K562 (cell line): ENCODE results near the gene TAAR1. TPM values are rescaled to one million over a fixed set of nuclear protein-coding genes. Genes with fewer than 3 reads are reported as not detected.

Source experiments
- ATAC-seq: fragments of 200-7000 bp; cut with Tn5 transposase; 3 replicates; pipeline ENCODE4 v1.9.1; 2020; ENCODE audit warnings: moderate library complexity
- BruUV-seq: library from RNA; stranded (reverse); fragments of 400-500 nt; replicated peaks from 2 replicates; lab custom pipeline; 2021; lab: Mats Ljungman, UMichigan
- CTCF ChIA-PET: fragments of 300-600 bp; formaldehyde crosslinking; extraction: SDS; loops from one replicate; lab custom pipeline; 2021; ENCODE audit warnings: low intra/inter-chr PET ratio; lab: Yijun Ruan, JAX
- POLR2A ChIA-PET: fragments of 300-600, 350-650 bp; sonication (Branson Sonifier 250); formaldehyde crosslinking; extraction: SDS; loops from one replicate; lab custom pipeline; 2021; ENCODE audit warnings: antibody characterized with exemption, inconsistent platforms; lab: Yijun Ruan, JAX
- DNase-seq, 4 experiments: peaks; one replicate each; pipeline versions ENCODE4 v3.0.0 to v3.0.0-alpha.2; 2011 to 2018; ENCODE audit warnings: low spot score in 3 of 4, mixed read lengths in 3 of 4; ENCODE audit errors: extremely low read depth in 1 of 4
- FAIRE-seq: peaks from 2 replicates; lab custom pipeline; 2011; peaks lifted over from hg19 to GRCh38; lab: Jason Lieb, UNC
- H2AFZ ChIP-seq: 2 replicates; pipeline ENCODE4 v1.6.0; 2011; ENCODE audit warnings: low read depth, low read length, control low read depth, inconsistent platforms
- H3K27ac ChIP-seq: fragments of 200-600 bp; 3 replicates; pipeline ENCODE4 v1.8.0; 2011; ENCODE audit warnings: low read depth, mild to moderate bottlenecking, control low read depth, inconsistent platforms, low read length, moderate library complexity, mixed read lengths; ENCODE audit errors: extremely low read depth
- H3K27me3 ChIP-seq, 2 experiments: fragments of 300-600 bp in 1 of 2; 2 replicates in 1 of 2; 3 replicates in 1 of 2; pipeline versions ENCODE4 v1.6.0 to v1.8.0; 2011; ENCODE audit warnings: inconsistent platforms in 2 of 2, low read length in 2 of 2, mild to moderate bottlenecking in 1 of 2, mixed read lengths in 1 of 2, moderate library complexity in 1 of 2; ENCODE audit not compliant: control insufficient read depth in 2 of 2, insufficient read depth in 2 of 2
- H3K36me3 ChIP-seq: fragments of 300-600 bp; 3 replicates; pipeline ENCODE4 v1.8.0; 2011; ENCODE audit warnings: mild to moderate bottlenecking, low read length, inconsistent platforms; ENCODE audit not compliant: control insufficient read depth, insufficient read depth
- H3K4me1 ChIP-seq, 2 experiments: fragments of 200-600 bp in 1 of 2; replicated peaks in 1 of 2; 2 replicates in 1 of 2; 3 replicates in 1 of 2; pipeline versions ENCODE4 v1.5.1 to v1.8.0; 2011; ENCODE audit warnings: inconsistent platforms in 2 of 2, low read length in 2 of 2, mild to moderate bottlenecking in 1 of 2, mixed read lengths in 1 of 2, moderate library complexity in 1 of 2; ENCODE audit not compliant: control insufficient read depth in 2 of 2, insufficient read depth in 2 of 2
- H3K4me2 ChIP-seq: 2 replicates; pipeline ENCODE4 v1.6.1; 2011; ENCODE audit warnings: low read length, control low read depth, inconsistent platforms, mixed read lengths; ENCODE audit not compliant: insufficient read depth
- H3K4me3 ChIP-seq: fragments of 200-600 bp; sonication (generic), shearing (Covaris generic); 2 replicates; pipeline ENCODE4 v1.5.1; 2016; ENCODE audit warnings: control low read depth, inconsistent platforms
- H3K79me2 ChIP-seq: fragments of 200-600 bp; 3 replicates; pipeline ENCODE4 v1.8.0; 2011; ENCODE audit warnings: low read length, inconsistent platforms; ENCODE audit not compliant: control insufficient read depth, insufficient read depth
- H3K9ac ChIP-seq, 2 experiments: 2 replicates each; pipeline versions ENCODE4 v1.6.0 to v1.6.1; 2011; ENCODE audit warnings: low read depth in 2 of 2, low read length in 2 of 2, control low read depth in 1 of 2, inconsistent platforms in 1 of 2, mild to moderate bottlenecking in 1 of 2, mixed read lengths in 1 of 2; ENCODE audit not compliant: insufficient read depth in 1 of 2
- H3K9me1 ChIP-seq: one replicate; pipeline ENCODE4 v1.6.0; 2011; ENCODE audit warnings: inconsistent platforms, mild to moderate bottlenecking, low read length, moderate library complexity; ENCODE audit not compliant: control insufficient read depth, insufficient read depth
- H3K9me3 ChIP-seq: replicated peaks from 2 replicates; pipeline ENCODE4 v1.5.1; 2011; ENCODE audit warnings: low read depth, low read length, inconsistent platforms; ENCODE audit not compliant: control insufficient read depth, insufficient read depth
- H4K20me1 ChIP-seq: replicated peaks from 2 replicates; pipeline ENCODE4 v1.6.1; 2011; ENCODE audit warnings: low read length, inconsistent platforms, mixed read lengths; ENCODE audit not compliant: control insufficient read depth, insufficient read depth
- ATF4 ChIP-seq: fragments of 450-650 bp; formaldehyde crosslinking; IDR thresholded peaks from 2 replicates; pipeline ENCODE4 v1.4.0; 2022; ENCODE audit warnings: mild to moderate bottlenecking, moderate library complexity
- CEBPB ChIP-seq: fragments of 450-650 bp; IDR thresholded peaks from 2 replicates; pipeline ENCODE4 v1.6.1; 2016; ENCODE audit warnings: missing genetic modification characterization, missing compliant biosample characterization
- CEBPG ChIP-seq, 3 experiments: fragments of 200-800 bp in 1 of 3; sonication (Bioruptor generic) in 1 of 3; sonication (generic) in 1 of 3; formaldehyde crosslinking in 1 of 3; IDR thresholded peaks in 2 of 3; conservative IDR thresholded peaks in 1 of 3; 2 replicates each; pipeline versions ENCODE4 v1.6.1 to v1.8.0; 2016 to 2022; ENCODE audit warnings: missing compliant biosample characterization in 2 of 3, missing genetic modification characterization in 2 of 3, mild to moderate bottlenecking in 1 of 3, missing genetic modification reagents in 1 of 3
- CREM ChIP-seq: IDR thresholded peaks from 2 replicates; pipeline ENCODE4 v1.6.1; 2014; ENCODE audit warnings: antibody characterized with exemption, low read depth
- ETV5 ChIP-seq: sonication (generic); formaldehyde crosslinking; IDR thresholded peaks from 2 replicates; pipeline ENCODE4 v1.4.0; 2020; ENCODE audit warnings: low read depth, mild to moderate bottlenecking, missing genetic modification reagents
- GATAD2B ChIP-seq: fragments of 450-650 bp; IDR thresholded peaks from 2 replicates; pipeline ENCODE4 v1.6.1; 2017; ENCODE audit warnings: mild to moderate bottlenecking, borderline replicate concordance
- TRIM24 ChIP-seq, 2 experiments: fragments of 450-650 bp; IDR thresholded peaks; 2 replicates each; pipeline ENCODE4 v1.6.1; 2016
- ZFP1 ChIP-seq: fragments of 450-650 bp; formaldehyde crosslinking; IDR thresholded peaks from 2 replicates; pipeline ENCODE4 v1.4.0; 2020; ENCODE audit warnings: mild to moderate bottlenecking, mixed read lengths
- ZFP30 ChIP-seq: fragments of 250-450 bp; sonication (Bioruptor Pico); IDR thresholded peaks from 2 replicates; pipeline ENCODE4 v1.8.0; 2022; ENCODE audit warnings: moderate library complexity, mild to moderate bottlenecking, inconsistent platforms, borderline replicate concordance
- ZFP36 ChIP-seq: fragments of 150-350 bp; IDR thresholded peaks from 2 replicates; pipeline ENCODE4 v1.6.1; 2018; ENCODE audit warnings: low read length, low read depth; ENCODE audit not compliant: partially characterized antibody
- ZNF696 ChIP-seq: fragments of 250-450 bp; sonication (Bioruptor Pico); conservative IDR thresholded peaks from 2 replicates; pipeline ENCODE4 v1.4.0; 2020; ENCODE audit warnings: mild to moderate bottlenecking, moderate library complexity
- WGBS: fragments of 100-300 bp; shearing (Covaris generic); methylation state at CpG from one replicate; pipeline ENCODE4 v1.1.6; 2016; ENCODE audit warnings: low coverage, mixed read lengths; ENCODE audit not compliant: insufficient coverage; ENCODE audit errors: missing lambda C conversion rate; 5-methylcytosine and 5-hydroxymethylcytosine counted together
- in situ Hi-C: fragments of 300-500 bp; cut with MboI; formaldehyde crosslinking; loops from 4 replicates; pipeline ENCODE4 v1.15.0; 2018; ENCODE audit warnings: inconsistent platforms, mixed read lengths
- intact Hi-C: fragments of 100-400 bp; cut with micrococcal nuclease; formaldehyde crosslinking; loops from 2 replicates; pipeline ENCODE4 v1.14.2; 2022
- polyA plus RNA-seq, 8 experiments: library from polyadenylated mRNA; depleted of rRNA in 4 of 8; stranded (reverse) in 5 of 8; unstranded in 3 of 8; fragments of >200 nt; fragmentation: Nextera tagmentation in 2 of 8; fragmentation: Illumina TruSeq in 1 of 8; extraction: Ambion mirVana in 2 of 8; extraction: Trizol in 1 of 8; gene quantifications; 2 replicates each; pipeline versions ENCODE4 v1.2.1 to v1.2.3, GENCODE V29; 2011 to 2014; ENCODE audit warnings: inconsistent platforms in 1 of 8, missing spikeins in 1 of 8
- total RNA-seq, 7 experiments: library from RNA; depleted of rRNA in 6 of 7; stranded (reverse); fragments of >200 nt in 6 of 7; fragmentation: Illumina TruSeq in 2 of 7; extraction: Trizol in 2 of 7; gene quantifications; 2 replicates each; pipeline versions ENCODE4 v1.2.1 to v1.2.3, GENCODE V29; 2011 to 2021; ENCODE audit warnings: low replicate concordance in 1 of 7
- TF ChIP-seq, protein P1 (sequence below), 2 experiments: fragments of 450-650 bp in 1 of 2; sonication (generic) in 1 of 2; formaldehyde crosslinking in 1 of 2; IDR thresholded peaks in 1 of 2; conservative IDR thresholded peaks in 1 of 2; 2 replicates each; pipeline versions ENCODE4 v1.6.1 to v1.8.1; 2016 to 2023; ENCODE audit warnings: mild to moderate bottlenecking in 2 of 2, moderate library complexity in 2 of 2, inconsistent platforms in 1 of 2, missing genetic modification reagents in 1 of 2
- TF ChIP-seq, protein P2 (sequence below): fragments of 250-450 bp; sonication (Bioruptor Pico); IDR thresholded peaks from 2 replicates; pipeline ENCODE4 v1.8.0; 2022; ENCODE audit warnings: inconsistent platforms, mild to moderate bottlenecking, moderate library complexity, borderline replicate concordance

Gene TAAR1
- total and polyA plus RNA-seq, 9 of the 15 experiments (the other 6 are each of a cell fraction or from before 2014, with no cell fraction given) = not detected

DNA sequence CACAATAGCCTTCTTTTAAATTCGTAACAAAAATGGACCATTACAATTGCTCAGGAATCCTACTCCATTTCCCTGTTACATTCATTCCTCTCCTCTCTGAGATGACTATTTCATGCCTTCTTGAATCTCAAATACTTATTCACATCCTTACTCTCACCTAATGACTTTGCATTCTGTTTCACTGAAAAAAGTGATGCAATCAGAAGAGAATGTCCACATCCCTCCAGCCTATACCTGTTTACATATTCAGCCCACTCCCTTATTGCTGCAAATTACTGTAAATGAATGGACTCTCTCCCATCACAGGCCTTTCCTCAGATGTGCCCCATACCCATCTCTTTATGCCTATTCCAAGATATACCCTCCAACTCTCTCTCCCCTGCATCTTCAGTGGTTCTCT, 8.6 kb downstream of the TAAR1 start:
- TF ChIP-seq ZFP1 (no peak), ZNF696 (CRISPR knock-in tag) (no peak), CEBPB (tag) (0 out of 2 replicates have a peak, but pooled peaks have one; percentile 33), CEBPG (CRISPR knock-in tag; IDR thresholded peaks at IDR 0.05) (no peak), CEBPG (tag; conservative IDR thresholded peaks at IDR 0.05 in 1 of 2, IDR thresholded peaks at IDR 0.05 in 1 of 2) (peak; percentile 24 to 50; a peak in 2 of 4 replicates), GATAD2B (no peak), ETV5 (CRISPR knock-in tag) (no peak), TRIM24 (IDR thresholded peaks at IDR 0.05) (no peak), ZFP36 (no peak), ATF4 (CRISPR knock-in tag) (0 out of 2 replicates have a peak, but pooled peaks have one; percentile 55), CREM (no peak), ZFP30 (CRISPR knock-in tag) (no peak)
- TF ChIP-seq, protein P1, sequence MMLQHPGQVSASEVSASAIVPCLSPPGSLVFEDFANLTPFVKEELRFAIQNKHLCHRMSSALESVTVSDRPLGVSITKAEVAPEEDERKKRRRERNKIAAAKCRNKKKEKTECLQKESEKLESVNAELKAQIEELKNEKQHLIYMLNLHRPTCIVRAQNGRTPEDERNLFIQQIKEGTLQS (IDR thresholded peaks at IDR 0.05) = peak; percentile 55
- TF ChIP-seq, protein P1 (CRISPR knock-in tag; conservative IDR thresholded peaks at IDR 0.05) = no peak
- TF ChIP-seq, protein P2, sequence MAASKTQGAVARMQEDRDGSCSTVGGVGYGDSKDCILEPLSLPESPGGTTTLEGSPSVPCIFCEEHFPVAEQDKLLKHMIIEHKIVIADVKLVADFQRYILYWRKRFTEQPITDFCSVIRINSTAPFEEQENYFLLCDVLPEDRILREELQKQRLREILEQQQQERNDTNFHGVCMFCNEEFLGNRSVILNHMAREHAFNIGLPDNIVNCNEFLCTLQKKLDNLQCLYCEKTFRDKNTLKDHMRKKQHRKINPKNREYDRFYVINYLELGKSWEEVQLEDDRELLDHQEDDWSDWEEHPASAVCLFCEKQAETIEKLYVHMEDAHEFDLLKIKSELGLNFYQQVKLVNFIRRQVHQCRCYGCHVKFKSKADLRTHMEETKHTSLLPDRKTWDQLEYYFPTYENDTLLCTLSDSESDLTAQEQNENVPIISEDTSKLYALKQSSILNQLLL (CRISPR knock-in tag) = no peak
- POLR2A ChIA-PET = no interaction called here
- DNase-seq (no peak), FAIRE-seq (no peak), ATAC-seq (no peak)
- H3K27ac ChIP-seq = no peak overlapping the region
- no peaks in the 10 kb centered on the region for H3K27me3 ChIP-seq
- no peaks in the 10 kb centered on the region for H3K9me3 ChIP-seq
- H4K20me1 ChIP-seq = no peaks in the 10 kb centered on the region
- H3K9ac ChIP-seq = no peak overlapping the region
- H3K4me1 ChIP-seq = no peaks in the 10 kb centered on the region
- H2AFZ ChIP-seq = no peak overlapping the region
- no peaks in the 10 kb centered on the region for H3K79me2 ChIP-seq
- in situ Hi-C loops = no loop called here
- no peak overlapping the region for H3K4me2 ChIP-seq
- intact Hi-C loops = no loop called here
- H3K9me1 ChIP-seq = no peaks in the 10 kb centered on the region
- CTCF ChIA-PET = no interaction called here
- 0% methylated on average over 1 of the region's 1 CpG for WGBS
- BruUV-seq = no TSS peak
- no peaks in the 10 kb centered on the region for H3K36me3 ChIP-seq
- no peak overlapping the region for H3K4me3 ChIP-seq
